ENCODE results near the gene RASGRP2. TPM values are rescaled to one million over a fixed set of nuclear protein-coding genes. Genes with fewer than 3 reads are reported as not detected.
A peak's percentile ranks its signal among the peaks of the same experiment; 100 is the strongest.

RASGRP2 gene
- total RNA-seq, 1 donor from 2014 or later, result 139 TPM

GRCh38 chr11:64729851-64730382 is 14.0 kb downstream of the RASGRP2 start:
- Mint-ChIP-seq H3K27ac (ENCODE audit: unreplicated experiment) (no peak overlapping the region), H3K27me3 (ENCODE audit: unreplicated experiment) (peaks cover 8% of the 10 kb centered on the region), H3K9me3 (ENCODE audit: unreplicated experiment) (no peaks in the 10 kb centered on the region), H3K36me3 (ENCODE audit: low read depth, unreplicated experiment) (peaks cover 14% of the 10 kb centered on the region), H3K4me3 (ENCODE audit: unreplicated experiment) (no peak overlapping the region), H3K4me1 (ENCODE audit: unreplicated experiment) (peaks cover 37% of the 10 kb centered on the region)
- DNase-seq (ENCODE audit: low spot score), result peak; percentile 73
- TF ChIP-seq CTCF (IDR thresholded peaks at IDR 0.05; ENCODE audit: unreplicated experiment), result no peak

- Mint-ChIP-seq H3K4me1 (ENCODE audit: unreplicated experiment) (peaks cover 44% of the 10 kb centered on the region), H3K4me3 (ENCODE audit: unreplicated experiment) (no peak overlapping the region)
- DNase-seq (ENCODE audit: low spot score), result no peak
Measured at GRCh38 chr11:64728757-64729365, 15.1 kb downstream of the RASGRP2 start.

GRCh38 chr11:64726867-64727530 is 16.9 kb downstream of the RASGRP2 start:
- Mint-ChIP-seq H3K9me3 (ENCODE audit: unreplicated experiment) (no peaks in the 10 kb centered on the region), H3K36me3 (ENCODE audit: low read depth, unreplicated experiment) (peaks cover 13% of the 10 kb centered on the region), H3K27me3 (ENCODE audit: unreplicated experiment) (peaks cover 21% of the 10 kb centered on the region), H3K4me1 (ENCODE audit: unreplicated experiment) (peaks cover 45% of the 10 kb centered on the region), H3K27ac (ENCODE audit: unreplicated experiment) (peak overlapping the region; percentile 87), H3K4me3 (ENCODE audit: unreplicated experiment) (no peak overlapping the region)
- no peak for TF ChIP-seq CTCF (IDR thresholded peaks at IDR 0.05; ENCODE audit: unreplicated experiment)
- DNase-seq (ENCODE audit: low spot score), result no peak

More at GRCh38 chr11:64728757-64729365, 15.1 kb downstream of the RASGRP2 start:
- Mint-ChIP-seq H3K36me3 (ENCODE audit: low read depth, unreplicated experiment) (peaks cover 14% of the 10 kb centered on the region), H3K27ac (ENCODE audit: unreplicated experiment) (peak overlapping the region; percentile 36), H3K9me3 (ENCODE audit: unreplicated experiment) (no peaks in the 10 kb centered on the region), H3K27me3 (ENCODE audit: unreplicated experiment) (peaks cover 16% of the 10 kb centered on the region)
- no peak for TF ChIP-seq CTCF (IDR thresholded peaks at IDR 0.05; ENCODE audit: unreplicated experiment)

GRCh38 chr11:64726211-64726641 is 17.7 kb downstream of the RASGRP2 start:
- peak; percentile 45 for DNase-seq (ENCODE audit: low spot score)
- H3K4me3 Mint-ChIP-seq (ENCODE audit: unreplicated experiment), result no peak overlapping the region

More at GRCh38 chr11:64726211-64726641, 17.7 kb downstream of the RASGRP2 start:
- H3K27ac Mint-ChIP-seq (ENCODE audit: unreplicated experiment), result peak overlapping the region; percentile 87
- no peaks in the 10 kb centered on the region for H3K9me3 Mint-ChIP-seq (ENCODE audit: unreplicated experiment)
- peaks cover 45% of the 10 kb centered on the region for H3K4me1 Mint-ChIP-seq (ENCODE audit: unreplicated experiment)
- TF ChIP-seq CTCF (IDR thresholded peaks at IDR 0.05; ENCODE audit: unreplicated experiment), result no peak
- peaks cover 22% of the 10 kb centered on the region for H3K27me3 Mint-ChIP-seq (ENCODE audit: unreplicated experiment)
- H3K36me3 Mint-ChIP-seq (ENCODE audit: low read depth, unreplicated experiment), result peaks cover 5% of the 10 kb centered on the region

Data from endothelial cell (in vitro differentiated cells).